Cardiac fibroblast (primary cell): Measurements from ENCODE around the gene SLC38A6.
"Not testable (repeated sequence)": the region's sequence is repeated elsewhere in the genome, so short reads cannot be mapped to it uniquely, and the experiment has no call there.

Source experiments
- DNase-seq, 2 donors: peaks; one replicate each; pipeline versions ENCODE4 v3.0.0 to v3.0.0-alpha.2; 2010; ENCODE audit warnings: low read depth in 2 of 2
- H3K4me3 ChIP-seq, 2 donors: replicated peaks in 1 of 2; 1 replicate in 1 of 2; 2 replicates in 1 of 2; pipeline ENCODE4 v1.5.1; 2011; ENCODE audit warnings: low read depth in 2 of 2, low read length in 2 of 2, mild to moderate bottlenecking in 2 of 2, moderate library complexity in 1 of 2
- CTCF ChIP-seq: IDR thresholded peaks from one replicate; pipeline ENCODE4 v1.5.1; 2011; ENCODE audit warnings: low read depth, mild to moderate bottlenecking, low read length, inconsistent platforms

The SLC38A6 gene

DNA sequence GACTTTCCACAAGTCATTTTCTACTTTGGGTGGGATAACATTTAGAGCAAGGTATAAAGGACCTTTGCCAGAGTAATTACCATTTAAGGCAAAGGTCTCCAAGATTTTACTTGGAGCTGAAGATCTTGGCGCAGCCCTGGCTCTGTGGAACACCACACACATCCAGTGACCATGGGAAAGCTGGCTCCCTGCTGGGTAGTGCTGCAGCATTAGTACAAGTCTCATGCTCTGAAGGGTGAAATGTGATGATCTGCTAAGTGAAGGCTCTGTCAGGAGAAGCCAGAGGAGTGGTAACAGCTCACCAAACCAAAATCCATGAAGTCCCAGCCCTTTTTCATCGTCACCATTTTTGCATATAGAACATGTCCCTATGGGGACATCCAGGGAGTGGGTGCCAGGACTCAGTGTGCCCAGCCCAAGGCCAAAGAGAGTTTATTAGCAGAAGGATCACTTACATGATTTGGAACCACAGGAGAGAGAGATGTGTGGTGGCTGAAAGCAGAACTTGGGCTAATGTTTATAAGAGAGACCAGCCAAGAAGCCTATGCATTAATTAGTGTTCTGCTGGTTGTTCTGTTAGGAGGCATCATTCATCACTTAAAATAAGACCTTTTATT, 110.7 kb downstream of the SLC38A6 start:
- H3K4me3 ChIP-seq = no peak overlapping the region
- DNase-seq = no peak
- no peak for TF ChIP-seq CTCF

GRCh38 chr14:61098096-61098495, 117.1 kb downstream of the SLC38A6 start:
- not testable (repeated sequence) for H3K4me3 ChIP-seq, DNase-seq

DNA sequence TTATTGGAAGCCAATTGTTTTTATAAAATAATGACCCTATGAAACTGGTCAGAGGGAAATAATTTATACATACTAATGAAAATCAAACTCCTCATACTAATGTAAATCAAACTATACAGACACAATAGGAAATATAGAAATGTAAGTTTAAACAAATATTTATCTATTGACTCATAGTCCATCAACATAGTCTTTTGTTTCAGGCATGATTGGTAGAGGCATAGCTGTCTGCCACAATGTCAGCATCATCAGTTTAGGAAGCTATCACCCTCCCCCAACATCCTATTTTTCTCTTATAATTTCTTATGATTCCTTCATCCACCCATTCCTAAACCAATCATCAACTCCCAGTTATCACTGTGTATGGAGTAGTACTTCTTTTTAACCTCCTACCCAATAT, 117.7 kb downstream of the SLC38A6 start:
- TF ChIP-seq CTCF = no peak
- DNase-seq = peak in 1 of 2 donors; percentile 46
- no peak overlapping the region for H3K4me3 ChIP-seq

GRCh38 chr14:61099216-61099835, 118.3 kb downstream of the SLC38A6 start:
- H3K4me3 ChIP-seq = no peak overlapping the region
- no peak for TF ChIP-seq CTCF
- peak in 1 of 2 donors; percentile 76 for DNase-seq

GRCh38 chr14:61101803-61102548, 120.9 kb downstream of the SLC38A6 start:
- peak; percentile 88 to 89 for DNase-seq
- no peak for TF ChIP-seq CTCF
- no peak overlapping the region for H3K4me3 ChIP-seq
